IMR-90 (cell line): Measurements from ENCODE around the gene NGB. TPM values are rescaled to one million over a fixed set of nuclear protein-coding genes. Genes with fewer than 3 reads are reported as not detected.

Source experiments
- ATAC-seq: fragments of 200-7000 bp; cut with Tn5 transposase; 2 replicates; pipeline ENCODE4 v1.9.1; 2020; ENCODE audit warnings: low read depth, mild to moderate bottlenecking, moderate library complexity
- BruUV-seq: library from RNA; stranded (reverse); fragments of 400-500 nt; replicated peaks from 2 replicates; lab custom pipeline; 2021; lab: Mats Ljungman, UMichigan
- CTCF ChIA-PET: fragments of 300-600 bp; formaldehyde crosslinking; extraction: SDS; loops from one replicate; lab custom pipeline; 2021; ENCODE audit warnings: antibody characterized with exemption; lab: Yijun Ruan, JAX
- POLR2A ChIA-PET: fragments of 300-600 bp; sonication (Branson Sonifier 250); formaldehyde crosslinking; loops from one replicate; lab custom pipeline; 2022; ENCODE audit warnings: antibody characterized with exemption; ENCODE audit not compliant: unreplicated experiment; lab: Charles Lee
- DNase-seq: peaks from one replicate; pipeline ENCODE4 v3.0.0; 2013
- H2AFZ ChIP-seq: replicated peaks from 2 replicates; pipeline ENCODE3; 2013; ENCODE audit warnings: low read length, mild to moderate bottlenecking; ENCODE audit not compliant: poor library complexity
- H2AK5ac ChIP-seq: 2 replicates; pipeline ENCODE4 v1.6.1; 2013; ENCODE audit warnings: low read depth, low read length, inconsistent platforms
- H2AK9ac ChIP-seq: replicated peaks from 2 replicates; pipeline ENCODE3; 2013; ENCODE audit warnings: mild to moderate bottlenecking, low read depth, low read length, moderate library complexity; ENCODE audit not compliant: poor library complexity
- H2BK120ac ChIP-seq: 2 replicates; pipeline ENCODE4 v1.6.1; 2013; ENCODE audit warnings: low read depth, low read length, inconsistent platforms
- H2BK15ac ChIP-seq: 3 replicates; pipeline ENCODE4 v1.6.1; 2013; ENCODE audit warnings: low read depth, low read length, inconsistent platforms
- H2BK20ac ChIP-seq: 2 replicates; pipeline ENCODE4 v1.6.1; 2013; ENCODE audit warnings: low read depth, mild to moderate bottlenecking, inconsistent platforms, low read length, moderate library complexity
- H2BK5ac ChIP-seq: 2 replicates; pipeline ENCODE4 v1.6.1; 2013; ENCODE audit warnings: mild to moderate bottlenecking, low read depth, low read length, inconsistent platforms; ENCODE audit not compliant: poor library complexity, severe bottlenecking
- H3K14ac ChIP-seq: replicated peaks from 2 replicates; pipeline ENCODE4 v1.6.1; 2013; ENCODE audit warnings: low read depth, low read length, inconsistent platforms
- H3K18ac ChIP-seq: 2 replicates; pipeline ENCODE4 v1.6.1; 2013; ENCODE audit warnings: low read depth, low read length, control low read depth
- H3K23ac ChIP-seq: 2 replicates; pipeline ENCODE4 v1.6.1; 2013; ENCODE audit warnings: low read depth, low read length, inconsistent platforms
- H3K27ac ChIP-seq: 2 replicates; pipeline ENCODE4 v1.5.1; 2013; ENCODE audit warnings: mild to moderate bottlenecking, control low read depth, low read length; ENCODE audit not compliant: insufficient read depth
- H3K27me3 ChIP-seq: 2 replicates; pipeline ENCODE4 v1.6.1; 2013; ENCODE audit warnings: low read length; ENCODE audit not compliant: control insufficient read depth, insufficient read depth
- H3K36me3 ChIP-seq: 2 replicates; pipeline ENCODE4 v1.6.1; 2013; ENCODE audit warnings: low read length, mixed read lengths; ENCODE audit not compliant: control insufficient read depth, insufficient read depth
- H3K4ac ChIP-seq: 2 replicates; pipeline ENCODE4 v1.6.1; 2013; ENCODE audit warnings: low read depth, low read length, inconsistent platforms
- H3K4me1 ChIP-seq: 2 replicates; pipeline ENCODE4 v1.6.1; 2013; ENCODE audit warnings: low read length, mixed read lengths; ENCODE audit not compliant: control insufficient read depth, insufficient read depth
- H3K4me2 ChIP-seq: 2 replicates; pipeline ENCODE4 v1.6.1; 2013; ENCODE audit warnings: low read depth, mild to moderate bottlenecking, control low read depth, low read length, moderate library complexity
- H3K4me3 ChIP-seq: 2 replicates; pipeline ENCODE4 v1.5.1; 2013; ENCODE audit warnings: low read depth, mild to moderate bottlenecking, control low read depth, low read length, moderate library complexity; ENCODE audit not compliant: insufficient read depth
- H3K56ac ChIP-seq: 2 replicates; pipeline ENCODE4 v1.6.1; 2013; ENCODE audit warnings: low read length, inconsistent platforms; ENCODE audit not compliant: insufficient read depth; ENCODE audit errors: extremely low read depth
- H3K79me1 ChIP-seq, 2 experiments: 2 replicates each; pipeline ENCODE4 v1.6.1; 2013; ENCODE audit warnings: low read length in 2 of 2, inconsistent platforms in 1 of 2, low read depth in 1 of 2
- H3K9ac ChIP-seq: 2 replicates; pipeline ENCODE4 v1.6.1; 2013; ENCODE audit warnings: low read depth, low read length, control low read depth
- H3K9me1 ChIP-seq: 2 replicates; pipeline ENCODE4 v1.6.1; 2013; ENCODE audit warnings: low read length, inconsistent platforms; ENCODE audit not compliant: insufficient read depth
- H3K9me3 ChIP-seq: 2 replicates; pipeline ENCODE4 v1.6.1; 2013; ENCODE audit warnings: low read length; ENCODE audit not compliant: control insufficient read depth, insufficient read depth
- H4K20me1 ChIP-seq: 2 replicates; pipeline ENCODE4 v1.6.1; 2013; ENCODE audit warnings: low read length, inconsistent platforms; ENCODE audit not compliant: insufficient read depth
- H4K5ac ChIP-seq: 2 replicates; pipeline ENCODE4 v1.6.1; 2013; ENCODE audit warnings: mild to moderate bottlenecking, low read depth, low read length, control low read depth
- H4K8ac ChIP-seq, 2 experiments: 2 replicates each; pipeline ENCODE4 v1.6.1; 2013; ENCODE audit warnings: low read depth in 2 of 2, low read length in 2 of 2, control low read depth in 1 of 2, inconsistent platforms in 1 of 2
- H4K91ac ChIP-seq: 2 replicates; pipeline ENCODE4 v1.6.1; 2013; ENCODE audit warnings: low read depth, low read length, inconsistent platforms; ENCODE audit not compliant: insufficient read depth
- BHLHE40 ChIP-seq: fragments of 150-350 bp; IDR thresholded peaks from 2 replicates; pipeline ENCODE4 v1.6.1; 2016; ENCODE audit warnings: mild to moderate bottlenecking, low read depth, low read length
- CEBPB ChIP-seq: IDR thresholded peaks from 2 replicates; pipeline ENCODE4 v1.6.1; 2012; ENCODE audit warnings: low read depth, low read length, improper control_type of control experiment
- CHD1 ChIP-seq: IDR thresholded peaks from 2 replicates; pipeline ENCODE4 v1.6.1; 2012; ENCODE audit warnings: low read depth, low read length, improper control_type of control experiment
- CTCF ChIP-seq: conservative IDR thresholded peaks from 2 replicates; pipeline ENCODE4 v1.5.1; 2012; ENCODE audit warnings: mild to moderate bottlenecking, low read depth, low read length, improper control_type of control experiment
- ELK1 ChIP-seq: fragments of 150-350 bp; IDR thresholded peaks from 2 replicates; pipeline ENCODE4 v1.6.1; 2016; ENCODE audit warnings: low read depth, mild to moderate bottlenecking, low read length, moderate library complexity, borderline replicate concordance
- FOS ChIP-seq: fragments of 150-350 bp; IDR thresholded peaks from 2 replicates; pipeline ENCODE4 v1.6.1; 2016; ENCODE audit warnings: low read depth, low read length
- MAFK ChIP-seq: IDR thresholded peaks from 2 replicates; pipeline ENCODE4 v1.6.1; 2012; ENCODE audit warnings: low read depth, low read length, improper control_type of control experiment
- NFE2L2 ChIP-seq: fragments of 150-350 bp; IDR thresholded peaks from 2 replicates; pipeline ENCODE4 v1.6.1; 2016; ENCODE audit warnings: low read depth, mild to moderate bottlenecking, low read length
- POLR2A ChIP-seq: IDR thresholded peaks from 2 replicates; pipeline ENCODE4 v1.6.1; 2012; ENCODE audit warnings: mild to moderate bottlenecking, low read depth, low read length
- RAD21 ChIP-seq: IDR thresholded peaks from 2 replicates; pipeline ENCODE4 v1.6.1; 2012; ENCODE audit warnings: low read length, improper control_type of control experiment
- RCOR1 ChIP-seq: IDR thresholded peaks from 2 replicates; pipeline ENCODE4 v1.6.1; 2012; ENCODE audit warnings: mild to moderate bottlenecking, low read length, improper control_type of control experiment; ENCODE audit not compliant: insufficient replicate concordance
- SMC3 ChIP-seq: fragments of 150-350 bp; IDR thresholded peaks from 2 replicates; pipeline ENCODE4 v1.6.1; 2016; ENCODE audit warnings: low read depth, mild to moderate bottlenecking, antibody characterized with exemption, low read length, moderate library complexity
- USF2 ChIP-seq: fragments of 150-350 bp; IDR thresholded peaks from 2 replicates; pipeline ENCODE4 v1.6.1; 2017; ENCODE audit warnings: mild to moderate bottlenecking, antibody characterized with exemption, low read length, low read depth
- WGBS, 2 experiments: methylation state at CpG; one replicate each; pipeline versions ENCODE4 v1.1.5 to v1.1.7; 2013; ENCODE audit warnings: missing lambda C conversion rate in 2 of 2; ENCODE audit not compliant: insufficient read length in 1 of 2; ENCODE audit errors: extremely low coverage in 2 of 2; 5-methylcytosine and 5-hydroxymethylcytosine counted together
- dilution Hi-C: fragments of 300-500 bp; cut with HindIII; formaldehyde crosslinking; loops from one replicate; pipeline ENCODE4 v1.14.3; 2018; ENCODE audit warnings: low sequenced_read_pairs; ENCODE audit not compliant: unreplicated experiment
- in situ Hi-C: fragments of 300-500 bp; cut with MboI; formaldehyde crosslinking; loops from 3 replicates; pipeline ENCODE4 v1.14.3; 2019; ENCODE audit warnings: low sequenced_read_pairs, inconsistent platforms, mixed read lengths
- intact Hi-C: fragments of 100-400 bp; cut with micrococcal nuclease; formaldehyde crosslinking; loops from 2 replicates; pipeline ENCODE4 v1.10.0; 2022
- polyA plus RNA-seq, 3 experiments: library from polyadenylated mRNA; depleted of rRNA; stranded (reverse); fragments of >200 nt; gene quantifications; 2 replicates each; pipeline ENCODE4 v1.2.3, GENCODE V29; 2012; ENCODE audit warnings: low replicate concordance in 1 of 3
- total RNA-seq: library from RNA; depleted of rRNA; stranded (reverse); fragments of >200 nt; gene quantifications from 2 replicates; pipeline ENCODE4 v1.2.3, GENCODE V29; 2012

The NGB gene
- total and polyA plus RNA-seq, 2 of the 4 experiments (the other 2 are of a cell fraction) = not detected

GRCh38 chr14:77296906-77297305 lies 25.9 kb upstream of the NGB start:
- DNase-seq (no peak), ATAC-seq (no peak)
- no peak overlapping the region for H3K56ac ChIP-seq
- H4K8ac ChIP-seq = no peak overlapping the region
- H2BK20ac ChIP-seq = no peak overlapping the region
- in situ Hi-C loops (loop anchor here (10.0 kb wide), 1 partner anchor 248 kb away; no protein-coding TSS in a partner anchor), dilution Hi-C loops (no loop called here), intact Hi-C loops (no loop called here)
- WGBS, 2 experiments = 82% methylated on average over 5 of the region's 8 CpGs; no CpG with 5 or more reads in 1 of the 2 experiments
- peaks cover 3% of the 10 kb centered on the region; the same call in 1 of the 2 replicates for H3K9me1 ChIP-seq
- H3K4me3 ChIP-seq = no peak overlapping the region
- H3K79me1 ChIP-seq = peaks cover 2 to 8% of the 10 kb centered on the region in 2 experiments; a peak in 3 of 4 replicates
- H3K27me3 ChIP-seq = no peaks in the 10 kb centered on the region
- no peak overlapping the region for H3K23ac ChIP-seq
- H2AK9ac ChIP-seq = no peak overlapping the region
- ChIA-PET CTCF (no interaction called here), POLR2A (no interaction called here)
- no peak overlapping the region for H2BK15ac ChIP-seq
- H2AFZ ChIP-seq = no peak overlapping the region
- H3K9me3 ChIP-seq = no peaks in the 10 kb centered on the region
- H3K9ac ChIP-seq = no peak overlapping the region
- peaks cover 3% of the 10 kb centered on the region; the same call in 1 of the 2 replicates for H4K20me1 ChIP-seq
- no peak overlapping the region for H3K27ac ChIP-seq
- H2BK120ac ChIP-seq = no peak overlapping the region
- BruUV-seq = no TSS peak
- H4K5ac ChIP-seq = no peak overlapping the region
- H2BK5ac ChIP-seq = no peak overlapping the region
- no peak overlapping the region for H2AK5ac ChIP-seq
- no peak overlapping the region for H3K18ac ChIP-seq
- H3K4me2 ChIP-seq = no peak overlapping the region
- no peak overlapping the region for H3K14ac ChIP-seq
- H3K4me1 ChIP-seq = no peaks in the 10 kb centered on the region; the same call in 1 of the 2 replicates
- H3K36me3 ChIP-seq = peaks cover 15% of the 10 kb centered on the region
- no peak overlapping the region for H3K4ac ChIP-seq
- no peak for TF ChIP-seq SMC3
- no peak for TF ChIP-seq FOS
- TF ChIP-seq RAD21 = no peak
- TF ChIP-seq NFE2L2 = no peak
- no peak for TF ChIP-seq ELK1
- TF ChIP-seq CEBPB = no peak
- no peak for TF ChIP-seq CTCF
- no peak for TF ChIP-seq RCOR1
- TF ChIP-seq POLR2A = no peak
- TF ChIP-seq MAFK = no peak
- no peak for TF ChIP-seq BHLHE40
- TF ChIP-seq CHD1 = no peak
- no peak for TF ChIP-seq USF2
- H4K91ac ChIP-seq = no peak overlapping the region
